Activated gamma-delta T cell treated with anti-CD3 and anti-CD28 coated beads, Interleukin-2, amount 50 U/mL, for 16 hours (primary cell): ENCODE data around the gene PLEKHB1.

ENCODE experiments used
- DNase-seq: peaks from one replicate; pipeline ENCODE4 v3.0.0-alpha.2; 2020; ENCODE audit warnings: low read depth

The PLEKHB1 gene

DNA sequence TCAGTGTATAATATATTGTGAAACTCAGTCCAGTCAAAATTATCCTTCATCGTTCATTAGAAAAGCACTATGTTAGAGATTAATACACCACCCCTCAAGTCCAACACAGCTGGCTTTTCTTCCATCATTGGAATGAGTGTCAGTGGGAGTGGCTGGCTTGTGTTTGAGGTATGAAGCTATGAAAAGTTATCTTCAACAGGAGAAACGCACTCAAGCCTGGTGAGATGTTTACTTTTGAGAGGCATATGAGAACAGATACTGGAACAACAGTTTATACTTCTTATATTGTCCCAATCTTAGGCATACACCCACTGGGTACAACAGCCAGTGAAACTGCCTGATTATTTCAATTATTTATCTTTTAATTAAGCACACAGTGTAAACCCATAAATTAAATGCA lies 34.3 kb downstream of the PLEKHB1 start:
- DNase-seq, result no peak

DNA sequence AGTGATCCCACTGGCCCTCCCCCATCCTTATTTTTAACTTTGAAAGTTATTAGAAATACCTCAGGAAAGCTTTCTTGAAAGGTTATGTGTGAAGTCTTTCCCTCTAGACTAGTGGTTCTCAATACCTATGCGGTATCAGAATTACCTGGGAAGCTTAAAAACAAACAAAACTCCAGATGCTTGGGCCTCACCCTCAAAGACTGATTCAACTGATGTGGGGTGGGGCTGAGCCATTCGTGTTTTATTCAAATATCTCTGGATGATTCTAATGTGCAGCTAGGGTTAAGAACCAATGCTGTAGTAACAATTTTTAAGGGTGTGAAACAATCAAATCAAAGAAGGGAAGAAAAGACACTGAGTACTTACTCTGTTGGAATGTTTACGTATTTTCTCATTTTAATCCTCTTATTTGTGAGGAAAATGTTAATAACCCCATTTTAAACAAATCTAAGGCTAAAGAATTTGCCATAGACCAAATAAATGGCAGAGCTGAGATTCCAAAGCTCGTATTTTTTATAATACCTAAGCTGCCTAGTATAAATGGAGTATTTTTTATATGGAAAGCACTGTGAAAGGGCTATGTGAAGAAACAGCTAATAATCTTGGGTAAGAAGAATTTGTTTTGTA lies 47.6 kb downstream of the PLEKHB1 start:
- no peak for DNase-seq

DNA sequence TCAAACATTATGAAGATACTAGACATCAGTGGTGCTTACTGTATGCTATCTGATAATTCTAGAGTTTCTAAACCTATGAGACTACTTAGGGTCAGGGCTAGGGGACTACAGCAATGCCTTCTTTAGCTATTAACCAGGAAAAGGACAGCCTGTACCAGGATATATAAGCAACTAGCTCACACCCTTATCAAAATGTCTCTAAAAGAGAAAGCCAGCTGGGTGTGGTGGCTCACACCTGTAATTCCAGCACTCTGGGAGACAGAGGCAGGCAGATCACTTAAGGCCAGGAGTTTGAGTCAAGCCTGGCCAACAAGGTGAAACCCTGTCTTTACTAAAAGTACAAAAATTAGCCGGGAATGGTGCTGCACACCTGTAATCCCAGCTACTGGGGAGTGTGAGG lies 58.7 kb downstream of the PLEKHB1 start:
- no peak for DNase-seq

- no peak for DNase-seq
Measured at GRCh38 chr11:73710964-73711363, 64.6 kb downstream of the PLEKHB1 start.
